NOMO-1 (cell line): ENCODE measurements around the gene ZBTB20.
A peak's percentile ranks its signal among the peaks of the same experiment; 100 is the strongest.

ENCODE experiments used
- DNase-seq, 2 experiments: peaks; one replicate each; lab custom pipeline; 2025; ENCODE audit not compliant: unreplicated experiment in 2 of 2; lab: John Stamatoyannopoulos, UW

ZBTB20 gene

GRCh38 chr3:114556657-114557213 lies 590.4 kb downstream of the ZBTB20 start:
- DNase-seq: no peak

GRCh38 chr3:114554731-114555130 lies 592.4 kb downstream of the ZBTB20 start:
- DNase-seq: no peak

- no peak for DNase-seq
These were observed 593.0 kb downstream of the ZBTB20 start for GRCh38 chr3:114553949-114554593.

- DNase-seq: no peak
These were observed 594.6 kb downstream of the ZBTB20 start for GRCh38 chr3:114552527-114552812.

GRCh38 chr3:114551770-114552526 lies 595.1 kb downstream of the ZBTB20 start:
- no peak for DNase-seq

GRCh38 chr3:114550165-114550564 lies 596.9 kb downstream of the ZBTB20 start:
- DNase-seq: no peak

GRCh38 chr3:114545193-114545592 lies 601.9 kb downstream of the ZBTB20 start:
- no peak for DNase-seq

GRCh38 chr3:114542359-114542758 lies 604.7 kb downstream of the ZBTB20 start:
- DNase-seq: no peak

GRCh38 chr3:114539525-114539924 lies 607.6 kb downstream of the ZBTB20 start:
- DNase-seq: no peak

- DNase-seq: peak in 1 of 2 experiments; percentile 45
These were observed 608.9 kb downstream of the ZBTB20 start for GRCh38 chr3:114538211-114538610.

- no peak for DNase-seq
These were observed 618.6 kb downstream of the ZBTB20 start for GRCh38 chr3:114528517-114528916.

GRCh38 chr3:114527036-114527644 lies 619.9 kb downstream of the ZBTB20 start:
- DNase-seq: no peak

GRCh38 chr3:114525278-114525677 lies 621.8 kb downstream of the ZBTB20 start:
- DNase-seq: no peak

- peak; percentile 44 to 67 for DNase-seq
These were observed 627.7 kb downstream of the ZBTB20 start for GRCh38 chr3:114519415-114519814.

- no peak for DNase-seq
These were observed 628.8 kb downstream of the ZBTB20 start for GRCh38 chr3:114518206-114518808.

- DNase-seq: peak; percentile 12 to 17
These were observed 636.9 kb downstream of the ZBTB20 start for GRCh38 chr3:114510201-114510600.

- no peak for DNase-seq
These were observed 637.3 kb downstream of the ZBTB20 start for GRCh38 chr3:114509756-114510155.

- DNase-seq: no peak
These were observed 638.1 kb downstream of the ZBTB20 start for GRCh38 chr3:114508976-114509375.

- no peak for DNase-seq
These were observed 638.9 kb downstream of the ZBTB20 start for GRCh38 chr3:114508208-114508607.

- DNase-seq: no peak
These were observed 640.3 kb downstream of the ZBTB20 start for GRCh38 chr3:114506591-114507300.
